Hippocampal formation (tissue), 2 donors: ENCODE data around the gene TTC4.

Experiments used
- DNase-seq, 2 donors: peaks; one replicate each; lab custom pipeline; 2025; lab: John Stamatoyannopoulos, UW

TTC4 gene, protein sequence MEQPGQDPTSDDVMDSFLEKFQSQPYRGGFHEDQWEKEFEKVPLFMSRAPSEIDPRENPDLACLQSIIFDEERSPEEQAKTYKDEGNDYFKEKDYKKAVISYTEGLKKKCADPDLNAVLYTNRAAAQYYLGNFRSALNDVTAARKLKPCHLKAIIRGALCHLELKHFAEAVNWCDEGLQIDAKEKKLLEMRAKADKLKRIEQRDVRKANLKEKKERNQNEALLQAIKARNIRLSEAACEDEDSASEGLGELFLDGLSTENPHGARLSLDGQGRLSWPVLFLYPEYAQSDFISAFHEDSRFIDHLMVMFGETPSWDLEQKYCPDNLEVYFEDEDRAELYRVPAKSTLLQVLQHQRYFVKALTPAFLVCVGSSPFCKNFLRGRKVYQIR

DNA sequence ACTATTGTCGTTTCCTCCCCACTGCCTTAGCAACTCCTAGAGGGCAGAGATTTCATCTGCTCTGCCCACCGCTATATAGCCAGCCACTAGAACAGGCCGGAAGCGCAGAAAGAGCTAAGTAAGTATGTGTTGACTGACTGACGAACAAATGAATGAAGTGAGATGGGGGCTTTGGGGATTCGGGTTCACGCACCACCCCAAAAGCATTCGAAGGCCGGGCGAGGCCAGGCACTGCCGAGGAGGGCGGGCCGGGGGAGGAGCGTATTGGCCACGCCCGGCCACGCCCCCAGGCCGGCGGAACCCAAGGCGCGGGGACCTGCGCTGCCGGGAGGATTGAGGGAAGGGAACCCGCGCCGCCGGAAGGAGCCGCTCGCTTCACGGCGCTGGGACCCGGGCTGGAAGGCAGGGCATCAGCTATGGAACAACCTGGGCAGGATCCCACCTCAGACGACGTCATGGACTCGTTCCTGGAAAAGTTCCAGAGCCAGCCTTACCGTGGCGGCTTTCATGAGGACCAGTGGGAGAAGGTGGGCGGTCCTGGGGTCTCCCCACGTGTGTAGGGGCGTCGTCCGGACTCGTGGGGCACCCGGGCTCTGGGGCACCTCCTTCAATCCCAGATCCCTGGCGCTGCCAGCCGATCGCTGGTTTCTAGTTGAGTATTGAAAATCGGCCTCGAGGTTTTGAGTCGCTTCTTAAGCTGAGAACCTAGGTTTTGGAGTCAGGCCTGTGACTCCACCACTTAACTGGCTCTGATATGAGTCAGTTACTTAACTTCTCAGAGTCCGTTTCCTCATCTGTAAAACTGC, at the start of gene TTC4:
Gene TTC4, plus strand, starts transcription at position 369 of the 806 bp plus-strand sequence. Its CDS starts 48 bp downstream, at position 417.
- DNase-seq = peak; percentile 73 to 78

DNA sequence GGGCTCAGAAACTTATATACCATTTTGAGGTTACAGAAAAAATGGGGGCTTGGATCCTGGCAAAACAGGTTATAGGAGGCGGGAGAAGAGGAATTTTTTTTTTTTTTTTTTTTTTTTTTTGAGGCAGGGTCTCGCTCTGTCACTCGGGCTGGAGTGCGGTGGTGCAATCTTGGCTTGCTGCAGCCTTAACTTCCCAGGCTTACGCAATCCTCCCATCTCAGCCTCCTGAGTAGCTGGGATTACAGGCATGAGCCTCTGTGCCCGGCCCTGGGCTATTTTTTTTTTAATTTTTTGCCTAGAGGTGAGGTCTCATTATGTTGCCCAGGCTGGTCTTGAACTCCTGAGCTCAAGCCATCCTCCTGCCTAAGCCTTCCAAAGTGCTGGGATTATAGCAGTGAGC, 49.3 kb upstream of the TTC4 start:
- DNase-seq = no peak

DNA sequence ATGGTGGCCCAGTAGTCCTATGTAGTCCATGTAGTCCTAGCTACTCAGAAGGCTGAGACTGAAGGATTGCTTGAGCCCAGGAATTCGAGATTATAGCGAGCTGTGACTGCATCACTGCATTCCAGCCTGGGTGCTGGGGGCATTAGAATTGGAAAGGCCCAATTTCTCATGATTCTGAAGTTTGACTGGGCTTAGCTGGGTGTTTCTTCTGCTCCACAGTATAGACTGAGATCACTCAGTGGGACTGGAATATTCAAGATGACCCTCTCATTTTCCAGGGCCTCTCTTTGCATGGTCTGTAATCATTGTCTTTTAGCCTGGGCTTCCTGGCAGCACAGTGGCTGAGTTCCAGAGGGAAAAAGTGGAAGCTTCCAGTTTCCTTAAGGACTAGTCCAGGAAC, 47.9 kb upstream of the TTC4 start:
- no peak for DNase-seq

DNA sequence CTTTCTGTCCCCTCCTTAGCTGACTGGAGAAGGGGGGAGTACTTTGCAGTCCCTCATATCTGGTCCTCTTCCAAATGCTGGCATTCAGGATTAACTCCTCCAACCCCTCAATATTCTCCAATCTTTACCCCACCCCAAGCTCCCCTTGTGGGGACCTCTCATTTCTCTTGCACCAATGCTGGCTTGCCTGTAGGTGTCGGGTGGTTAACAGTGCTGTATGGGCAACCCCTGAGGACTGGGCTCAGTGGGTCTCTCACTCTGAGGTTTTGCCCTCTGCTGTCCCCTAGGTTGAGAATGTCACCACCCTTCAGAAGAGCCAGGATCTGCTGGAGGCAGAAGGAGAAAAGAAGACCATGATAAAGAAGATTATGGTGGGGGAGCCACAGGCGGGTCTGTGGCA, 47.1 kb upstream of the TTC4 start:
- no peak for DNase-seq

DNA sequence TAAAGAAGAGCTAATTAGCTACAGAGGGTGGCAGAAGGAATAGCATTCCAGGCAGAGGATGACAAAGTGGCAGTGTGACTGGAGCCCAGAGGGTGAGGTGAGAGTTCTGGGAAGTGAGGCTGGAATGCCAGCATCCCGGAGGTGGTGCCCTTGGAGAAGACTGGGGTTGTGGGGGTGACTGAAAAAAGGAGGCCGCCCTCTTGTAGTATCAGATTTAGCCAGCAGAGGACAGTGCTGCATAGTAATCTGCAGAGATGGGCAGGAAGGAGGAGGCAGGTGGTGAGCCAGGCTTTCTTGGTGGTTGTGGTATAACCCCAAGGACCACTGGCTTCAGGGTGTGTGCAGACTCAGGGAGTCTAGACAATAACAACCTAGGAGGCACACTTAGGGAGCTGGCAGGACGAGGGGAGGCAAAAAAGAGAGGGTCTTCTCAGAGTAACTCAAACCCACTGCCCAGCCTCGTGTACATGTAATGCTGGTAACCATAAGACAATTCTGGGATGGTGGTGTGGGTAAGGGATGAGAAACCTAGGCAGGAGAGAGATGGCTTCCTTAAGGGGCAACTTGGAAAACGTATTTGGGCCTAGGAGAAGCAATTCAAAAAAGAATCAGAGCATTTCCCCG, 43.6 kb upstream of the TTC4 start:
- DNase-seq = no peak

DNA sequence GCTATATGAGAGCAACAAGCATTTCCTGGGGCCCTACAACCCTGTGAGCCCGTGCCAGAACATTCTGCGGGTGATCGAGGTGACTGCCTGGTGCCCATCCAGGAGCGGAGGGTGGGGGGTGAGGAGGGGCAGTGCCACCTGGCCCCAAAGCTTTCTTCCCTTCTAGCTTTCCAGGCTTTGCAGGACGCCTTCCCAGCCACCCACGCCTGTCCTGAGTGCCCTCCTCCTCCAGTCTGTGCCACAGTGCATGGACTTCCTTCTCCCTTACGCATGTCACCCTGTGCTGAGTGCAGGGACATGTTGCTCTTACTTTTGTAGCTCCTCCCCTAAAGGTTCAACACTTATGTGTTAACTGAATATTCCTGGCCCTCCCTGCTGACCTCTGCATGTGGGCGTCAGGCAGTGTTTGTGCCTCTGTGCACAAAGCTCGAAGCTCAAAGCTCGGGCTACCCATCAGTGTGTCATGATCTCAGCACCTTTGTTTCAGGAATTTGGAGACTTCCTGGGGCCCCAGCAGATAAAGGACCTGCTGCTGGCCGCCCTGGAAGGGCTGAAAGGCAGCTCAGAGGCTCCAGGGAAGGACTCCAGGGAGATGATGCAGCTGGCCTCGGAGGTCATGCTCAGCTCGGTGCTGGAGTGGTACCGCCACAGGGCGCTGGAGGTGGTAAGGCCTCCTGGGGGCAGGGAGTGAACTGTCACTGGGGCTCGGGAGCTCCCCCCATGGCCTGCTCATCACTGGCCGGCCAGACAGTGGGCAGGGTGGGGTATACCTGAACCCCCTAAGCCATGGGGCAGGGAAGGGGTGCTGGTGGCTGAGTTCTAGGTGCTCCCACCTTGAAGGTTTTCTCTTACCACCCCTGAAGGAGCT, 36.7 kb upstream of the TTC4 start:
- DNase-seq = no peak

DNA sequence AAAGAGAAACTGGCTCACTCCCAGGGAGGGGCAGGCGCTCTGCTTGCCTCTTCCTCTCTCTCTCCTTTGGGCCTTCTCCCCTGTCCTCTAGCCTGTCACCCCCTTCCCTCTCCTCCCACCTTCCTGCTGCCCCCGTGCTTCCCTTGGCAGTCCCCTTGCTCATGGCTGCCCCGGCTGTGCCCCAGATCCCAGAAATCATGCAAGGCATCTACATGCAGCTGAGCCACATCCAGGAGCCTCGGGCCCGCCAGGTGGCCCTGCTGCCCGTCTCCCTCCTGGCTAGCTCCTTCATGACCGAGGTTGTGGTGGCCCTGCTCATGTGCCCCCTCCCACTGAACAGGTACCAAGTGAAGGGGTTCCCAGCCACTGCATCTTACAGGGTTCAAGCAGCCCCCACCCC, 36.0 kb upstream of the TTC4 start:
- no peak for DNase-seq

DNA sequence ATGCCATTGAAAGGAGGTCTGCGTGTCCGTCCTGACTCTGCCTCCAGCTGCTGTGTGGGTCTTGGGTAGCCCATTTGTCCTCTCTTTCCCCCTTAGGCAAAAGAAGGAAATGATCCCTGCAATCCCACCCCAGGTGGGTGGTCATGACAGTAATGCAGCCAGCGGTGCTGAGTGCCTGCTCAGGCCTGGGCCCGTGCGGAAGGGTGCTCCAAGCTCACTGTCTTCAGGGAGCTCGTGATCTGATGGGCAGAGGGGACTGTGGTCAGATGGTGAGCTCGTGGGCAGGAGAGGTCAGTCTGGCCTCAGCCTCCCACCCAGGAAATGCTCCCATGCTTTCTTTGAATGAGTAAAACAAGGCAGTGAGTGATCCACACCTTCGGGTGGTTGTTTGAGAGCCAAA, 35.3 kb upstream of the TTC4 start:
- DNase-seq = no peak

DNA sequence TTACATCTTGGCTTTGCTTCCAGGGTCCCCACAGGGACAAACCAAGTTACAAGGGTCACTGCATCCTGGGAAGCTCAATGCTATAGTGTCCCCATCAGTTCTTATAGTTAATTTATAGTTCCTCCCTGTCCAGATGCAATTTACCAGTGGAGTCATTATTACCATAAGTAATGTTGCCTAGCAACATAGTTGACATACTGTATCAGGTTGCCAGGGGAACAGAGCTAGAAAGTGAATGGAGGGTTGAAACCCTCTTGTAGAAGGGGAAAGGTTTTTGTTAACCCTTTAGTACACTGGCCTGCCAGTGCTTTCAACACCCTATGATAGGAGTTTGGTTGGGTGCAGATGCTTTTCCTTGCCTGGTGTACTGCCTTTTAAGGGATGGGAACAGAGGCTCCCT, 34.3 kb upstream of the TTC4 start:
- no peak for DNase-seq

DNA sequence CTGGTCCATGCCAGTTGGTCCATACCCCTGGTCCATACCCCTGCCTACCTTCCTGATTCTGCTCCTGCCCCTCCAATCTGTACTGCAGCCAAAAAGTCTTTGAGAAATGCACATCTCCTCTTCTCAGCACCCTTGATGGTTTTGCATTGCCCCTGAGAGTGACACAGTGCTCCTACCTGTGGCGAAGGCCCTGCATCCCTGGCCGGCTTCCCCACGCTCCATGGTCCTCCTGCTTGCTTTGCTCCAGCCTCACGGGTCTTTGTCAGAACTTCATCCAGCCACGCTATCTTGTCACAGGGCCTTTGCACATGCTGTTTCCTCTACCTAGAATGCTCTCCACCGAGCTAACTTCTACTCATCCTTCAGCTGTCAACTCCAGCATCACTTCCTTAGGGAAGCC, 32.2 kb upstream of the TTC4 start:
- DNase-seq = no peak

DNA sequence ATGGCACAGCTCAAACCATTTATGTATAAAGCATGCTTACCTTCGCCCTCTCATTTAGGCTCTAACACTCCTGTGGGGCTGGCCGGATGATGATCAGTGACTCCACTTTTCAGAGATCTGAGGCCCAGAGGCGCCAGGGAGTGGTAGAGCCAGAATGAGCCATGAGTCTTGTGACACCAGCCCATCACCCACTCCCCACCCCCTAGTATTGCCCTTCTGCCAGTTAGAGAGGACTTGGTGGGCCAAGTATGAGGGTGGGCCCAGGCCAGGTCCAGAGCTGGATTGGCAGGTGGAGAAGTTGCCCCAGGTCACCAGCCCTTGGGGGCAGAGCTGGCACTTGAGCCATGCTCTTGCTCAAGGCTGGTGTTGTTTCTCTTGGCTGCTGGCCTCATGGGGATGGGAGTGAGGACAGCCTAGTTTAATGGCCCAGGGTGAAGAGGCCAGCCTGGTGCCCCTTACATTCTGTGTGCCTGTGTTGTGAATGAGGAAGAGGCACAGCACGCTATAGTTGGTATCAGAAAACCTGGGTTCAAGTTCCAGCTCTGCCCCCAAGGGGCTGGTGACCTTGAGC, 30.2 kb upstream of the TTC4 start:
- no peak for DNase-seq

DNA sequence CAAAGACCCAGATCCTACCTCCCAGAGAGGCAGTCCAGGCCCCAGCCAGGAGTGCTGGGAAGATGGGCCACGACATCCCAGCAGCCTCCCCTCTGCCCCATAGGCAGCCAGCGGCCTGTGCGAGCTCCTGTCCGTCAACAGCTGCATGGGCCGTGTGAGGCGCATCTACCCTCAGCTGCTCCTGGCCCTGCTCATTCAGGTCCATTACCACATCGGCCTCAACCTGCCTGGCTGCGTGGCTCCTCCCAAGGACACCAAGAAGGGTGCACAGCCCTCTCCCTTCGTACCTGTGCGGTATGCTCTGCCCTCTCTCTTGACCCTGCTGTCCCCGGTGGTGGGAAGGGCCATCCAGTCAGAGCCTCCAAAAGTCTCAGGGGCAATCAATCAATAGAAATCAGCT, 29.5 kb upstream of the TTC4 start:
- no peak for DNase-seq

DNA sequence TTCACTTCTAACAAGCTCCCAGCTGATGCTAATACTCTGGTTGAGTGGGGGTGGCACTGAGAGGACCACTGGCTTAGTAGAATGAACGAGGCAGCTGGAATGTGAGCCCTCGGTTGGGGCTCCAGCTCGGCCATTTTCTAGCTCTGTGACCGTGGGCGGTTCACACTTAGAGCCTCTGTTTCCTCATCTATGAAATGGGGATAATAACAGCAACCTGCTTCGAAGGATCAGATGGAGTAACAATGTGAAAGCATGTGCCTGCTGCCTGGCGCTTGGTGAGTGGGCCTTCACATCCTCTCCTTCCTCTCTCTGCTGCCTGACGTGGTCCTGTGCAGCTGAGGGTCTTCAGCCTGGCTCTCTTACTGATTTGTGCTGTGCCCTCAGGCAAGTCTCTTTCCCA, 20.9 kb upstream of the TTC4 start:
- no peak for DNase-seq

DNA sequence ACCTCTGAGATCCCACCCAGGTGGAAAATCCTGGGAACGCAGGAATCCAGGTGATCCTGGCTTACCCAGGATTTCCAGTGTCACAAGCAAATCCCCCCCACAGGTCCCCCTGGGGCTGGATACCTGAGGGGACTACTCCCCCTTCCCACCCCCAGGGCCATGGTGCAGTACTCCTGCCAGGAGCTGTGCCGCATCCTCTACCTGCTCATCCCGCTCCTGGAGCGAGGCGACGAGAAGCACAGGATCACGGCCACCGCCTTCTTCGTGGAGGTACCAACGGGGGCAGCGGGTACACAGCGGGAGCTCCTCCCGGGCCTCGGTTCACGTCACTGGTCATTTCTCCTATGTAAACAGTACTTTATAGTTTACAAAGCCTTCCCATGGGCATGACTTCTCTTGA, 20.4 kb upstream of the TTC4 start:
- no peak for DNase-seq

DNA sequence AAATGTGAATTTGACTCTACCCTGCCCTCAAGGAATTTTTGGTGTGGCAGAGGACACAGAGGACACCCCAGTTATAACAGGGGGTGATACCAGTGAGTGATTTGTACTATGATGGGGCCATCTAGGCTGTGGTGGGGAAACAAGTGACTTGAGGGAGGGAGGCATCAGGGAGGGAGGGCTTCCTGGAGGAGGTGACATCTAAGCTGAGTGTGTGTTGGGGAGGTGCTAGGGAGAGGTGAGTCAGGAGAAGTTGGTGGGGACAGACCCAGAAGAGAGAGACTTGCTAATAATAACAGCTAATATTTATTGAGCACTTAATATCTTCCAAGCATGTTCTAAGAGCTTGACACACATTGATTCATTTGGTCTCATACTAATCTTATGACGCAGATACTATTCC, 19.9 kb upstream of the TTC4 start:
- no peak for DNase-seq

DNA sequence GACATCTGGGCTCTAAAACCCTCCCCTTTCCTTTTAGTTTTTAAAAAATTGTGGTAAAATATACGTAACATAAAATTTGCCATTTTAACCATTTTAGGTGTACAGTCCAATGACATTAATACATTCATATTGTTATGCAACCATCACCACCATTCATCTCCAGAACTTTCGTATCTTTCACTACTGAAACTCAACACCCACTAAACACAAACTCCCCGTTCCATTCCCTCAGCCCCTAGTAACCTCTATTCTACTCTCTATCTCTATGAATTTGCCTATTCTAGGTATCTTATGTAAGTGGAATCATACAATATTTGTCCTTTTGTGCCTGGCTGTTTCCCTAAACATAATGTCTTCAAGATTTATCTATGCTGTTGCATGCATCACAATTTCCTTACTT, 19.4 kb upstream of the TTC4 start:
- no peak for DNase-seq

DNA sequence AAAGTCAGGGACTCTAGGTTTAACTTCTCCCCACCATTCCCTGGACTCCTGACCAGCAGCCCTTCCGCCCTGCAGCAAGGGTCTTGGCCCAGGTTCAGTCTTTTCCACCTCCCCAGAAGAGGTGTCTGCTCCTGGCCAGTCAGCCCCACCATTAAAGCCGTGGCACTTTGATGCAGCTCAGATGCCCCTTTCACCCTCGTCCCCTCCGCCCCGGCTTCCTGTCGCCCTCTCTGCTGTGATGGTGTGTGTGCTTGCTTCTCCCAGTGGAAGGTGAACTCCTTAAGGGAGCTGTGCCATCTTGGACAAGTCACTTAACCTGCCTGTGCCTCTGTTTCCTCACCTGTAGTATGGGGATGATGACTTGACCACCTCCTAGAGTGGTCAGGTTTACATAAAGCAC, 17.8 kb upstream of the TTC4 start:
- no peak for DNase-seq

DNA sequence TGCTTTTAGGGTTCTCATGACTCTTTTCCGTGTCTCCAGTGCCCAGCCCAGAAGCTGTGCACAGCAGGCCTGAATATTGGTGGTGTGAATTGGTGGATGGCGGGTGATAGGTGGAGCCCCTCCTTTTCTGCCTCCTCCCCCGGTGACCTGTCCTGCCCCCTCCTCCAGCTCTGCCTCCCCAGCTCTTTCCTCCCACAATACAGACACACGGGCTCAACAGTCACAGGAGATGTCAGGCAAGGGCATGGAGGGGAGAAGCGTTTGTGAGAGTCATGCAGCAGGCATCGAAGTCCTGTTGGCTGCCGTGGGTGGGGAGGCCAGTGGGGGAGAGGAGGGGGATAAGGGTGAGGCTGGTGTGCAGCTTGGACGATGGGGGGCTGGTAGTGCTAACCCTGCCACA, 17.3 kb upstream of the TTC4 start:
- DNase-seq = no peak

DNA sequence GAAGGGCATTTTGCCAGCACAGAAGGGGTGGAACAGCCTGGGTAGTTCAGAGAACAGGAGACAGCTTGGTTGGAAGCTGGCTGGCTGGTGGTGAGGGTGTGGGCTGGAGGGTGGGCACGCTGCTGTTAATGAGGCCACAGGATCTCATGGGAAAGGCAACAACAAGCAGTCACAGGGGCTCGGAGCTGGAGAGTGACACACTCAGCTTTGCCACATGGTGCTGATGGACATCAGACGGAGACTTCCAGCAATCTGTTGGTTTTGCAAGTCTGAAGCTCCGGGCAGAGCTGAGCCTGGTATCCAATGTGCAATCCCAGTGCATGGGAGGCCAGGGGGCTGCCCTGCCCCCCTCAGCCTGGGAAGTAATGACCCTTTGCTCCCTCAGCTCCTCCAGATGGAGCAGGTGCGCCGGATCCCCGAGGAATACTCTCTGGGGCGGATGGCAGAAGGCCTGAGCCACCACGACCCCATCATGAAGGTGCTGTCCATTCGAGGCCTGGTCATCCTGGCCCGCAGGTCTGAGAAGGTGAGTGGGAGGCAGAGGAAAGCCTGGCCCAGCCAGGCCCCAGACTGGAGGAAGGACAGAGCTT, 15.6 kb upstream of the TTC4 start:
- DNase-seq = no peak

DNA sequence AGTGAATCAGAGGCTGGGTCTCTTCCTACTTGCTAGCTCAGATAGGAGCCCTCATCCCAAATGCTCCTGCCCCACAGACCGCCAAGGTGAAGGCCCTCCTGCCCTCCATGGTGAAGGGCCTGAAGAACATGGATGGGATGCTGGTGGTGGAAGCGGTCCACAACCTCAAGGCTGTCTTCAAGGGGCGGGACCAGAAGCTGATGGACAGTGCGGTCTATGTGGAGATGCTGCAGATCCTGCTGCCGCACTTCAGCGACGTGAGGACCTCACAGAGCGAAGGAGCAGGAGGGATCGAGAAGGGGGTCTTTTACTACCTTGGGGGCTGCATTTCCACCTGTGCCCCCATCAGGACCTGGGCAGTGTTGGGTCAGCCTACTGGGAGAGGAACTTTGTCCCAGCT, 14.6 kb upstream of the TTC4 start:
- no peak for DNase-seq

DNA sequence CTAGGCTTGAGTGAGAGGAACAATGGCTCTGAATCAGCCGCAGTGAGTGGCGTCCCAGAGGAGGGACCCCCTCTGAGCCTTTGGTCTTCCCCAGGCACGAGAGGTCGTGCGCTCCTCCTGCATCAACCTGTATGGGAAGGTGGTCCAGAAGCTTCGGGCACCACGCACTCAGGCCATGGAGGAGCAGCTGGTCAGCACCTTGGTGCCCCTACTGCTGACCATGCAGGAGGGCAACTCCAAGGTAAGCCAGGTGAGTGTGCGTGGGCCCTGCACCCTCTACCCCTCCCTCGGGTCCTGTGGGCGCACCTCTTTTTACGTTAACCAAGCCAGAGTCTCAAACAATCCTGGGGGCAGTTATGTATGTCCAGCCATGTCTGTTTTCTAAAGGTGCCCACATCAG, 13.7 kb upstream of the TTC4 start:
- no peak for DNase-seq
